H1 (cell line): Measurements from ENCODE around the gene NFIC. TPM values are rescaled to one million over a fixed set of nuclear protein-coding genes. Genes with fewer than 3 reads are reported as not detected.

Source experiments
- ATF3 ChIP-seq: IDR thresholded peaks from 2 replicates; pipeline ENCODE4 v1.6.1; 2011; ENCODE audit warnings: low read depth, mild to moderate bottlenecking, low read length; ENCODE audit not compliant: insufficient read depth
- BACH1 ChIP-seq: IDR thresholded peaks from 2 replicates; pipeline ENCODE4 v1.6.1; 2012; ENCODE audit warnings: low read length, improper control_type of control experiment
- CBX5 ChIP-seq: fragments of 300-800, 300-1000 bp; sonication (generic); IDR thresholded peaks from 2 replicates; pipeline ENCODE4 v1.7.1; 2016; ENCODE audit warnings: antibody characterized with exemption, low read length, low read depth
- CHD2 ChIP-seq: IDR thresholded peaks from 2 replicates; pipeline ENCODE4 v1.6.1; 2012; ENCODE audit warnings: low read length, improper control_type of control experiment
- CTCF ChIP-seq, 3 experiments: IDR thresholded peaks; 1 replicate in 2 of 3; 2 replicates in 1 of 3; pipeline versions ENCODE4 v1.5.1 to v1.6.1; 2011; ENCODE audit warnings: low read length in 3 of 3, mild to moderate bottlenecking in 3 of 3, inconsistent platforms in 2 of 3, low read depth in 1 of 3, moderate library complexity in 1 of 3; ENCODE audit not compliant: insufficient read depth in 1 of 3; ENCODE audit errors: control extremely low read depth in 1 of 3
- EGR1 ChIP-seq: IDR thresholded peaks from 2 replicates; pipeline ENCODE4 v1.6.1; 2011; ENCODE audit warnings: low read depth, low read length, borderline replicate concordance
- EZH2 ChIP-seq: fragments of 200-600 bp; sonication (generic); IDR thresholded peaks from 2 replicates; pipeline ENCODE4 v1.7.1; 2012; ENCODE audit warnings: low read depth, mild to moderate bottlenecking, moderate library complexity, low read length, inconsistent platforms; ENCODE audit not compliant: severe bottlenecking
- GABPA ChIP-seq: IDR thresholded peaks from 2 replicates; pipeline ENCODE4 v1.6.1; 2011; ENCODE audit warnings: mild to moderate bottlenecking, low read length, moderate library complexity, borderline replicate concordance; ENCODE audit not compliant: insufficient read depth
- GTF2F1 ChIP-seq: IDR thresholded peaks from 2 replicates; pipeline ENCODE4 v1.6.1; 2012; ENCODE audit warnings: low read depth, low read length, improper control_type of control experiment, borderline replicate concordance
- KDM4A ChIP-seq: IDR thresholded peaks from one replicate; pipeline ENCODE4 v1.7.1; 2012; ENCODE audit warnings: low read depth, mild to moderate bottlenecking, moderate library complexity, low read length, inconsistent platforms; ENCODE audit not compliant: severe bottlenecking
- NRF1 ChIP-seq: IDR thresholded peaks from 2 replicates; pipeline ENCODE4 v1.6.1; 2011; ENCODE audit warnings: mild to moderate bottlenecking, low read depth, low read length, improper control_type of control experiment
- POU5F1 ChIP-seq: IDR thresholded peaks from 2 replicates; pipeline ENCODE4 v1.6.1; 2011; ENCODE audit warnings: low read depth, mild to moderate bottlenecking, low read length, moderate library complexity
- RAD21 ChIP-seq, 2 experiments: IDR thresholded peaks in 1 of 2; conservative IDR thresholded peaks in 1 of 2; 2 replicates each; pipeline ENCODE4 v1.6.1; 2011; ENCODE audit warnings: low read depth in 2 of 2, low read length in 2 of 2, improper control_type of control experiment in 1 of 2, inconsistent platforms in 1 of 2, mild to moderate bottlenecking in 1 of 2, moderate library complexity in 1 of 2
- RNF2 ChIP-seq: fragments of 200-900, 300-1000 bp; sonication (generic); IDR thresholded peaks from 2 replicates; pipeline ENCODE4 v1.7.1; 2016; ENCODE audit warnings: borderline replicate concordance, low read depth, mild to moderate bottlenecking, antibody characterized with exemption, low read length; ENCODE audit not compliant: poor library complexity, severe bottlenecking; ENCODE audit errors: missing control alignments
- SIN3A ChIP-seq, 2 experiments: IDR thresholded peaks in 1 of 2; conservative IDR thresholded peaks in 1 of 2; 2 replicates each; pipeline ENCODE4 v1.6.1; 2011 to 2012; ENCODE audit warnings: low read length in 2 of 2, improper control_type of control experiment in 1 of 2, low read depth in 1 of 2, mild to moderate bottlenecking in 1 of 2
- SP2 ChIP-seq: IDR thresholded peaks from 2 replicates; pipeline ENCODE4 v1.6.1; 2012; ENCODE audit warnings: mild to moderate bottlenecking, low read length, inconsistent platforms
- SRF ChIP-seq: IDR thresholded peaks from 2 replicates; pipeline ENCODE4 v1.6.1; 2011; ENCODE audit warnings: mild to moderate bottlenecking, low read depth, low read length, moderate library complexity
- TAF7 ChIP-seq: optimal IDR thresholded peaks from 2 replicates; pipeline ENCODE3; 2011; ENCODE audit warnings: low read depth, mild to moderate bottlenecking, inconsistent platforms, low read length, moderate library complexity, borderline replicate concordance
- TBP ChIP-seq: IDR thresholded peaks from 2 replicates; pipeline ENCODE4 v1.6.1; 2011; ENCODE audit warnings: low read depth, low read length, improper control_type of control experiment
- polyA plus RNA-seq, 7 experiments: library from polyadenylated mRNA; depleted of rRNA in 3 of 7; stranded (reverse) in 5 of 7; unstranded in 2 of 7; fragments of >200 nt in 5 of 7; fragments of 200-250 nt in 2 of 7; gene quantifications; 1 replicate in 5 of 7; 2 replicates in 1 of 7; 4 replicates in 1 of 7; pipeline versions ENCODE4 v1.2.1 to v1.2.3, GENCODE V29; 2011 to 2013; ENCODE audit warnings: missing spikeins in 2 of 7, mixed read lengths in 2 of 7
- total RNA-seq: library from RNA; stranded (reverse); fragmentation: NEBNext Ultra II Directional; extraction: Animal tissue kit (Norgen Biotek cat#: 25700); gene quantifications from 2 replicates; pipeline ENCODE4 v1.2.1, GENCODE V29; 2021

NFIC gene
- total and polyA plus RNA-seq, 2 of the 8 experiments (the other 6 are each of a cell fraction or from before 2014, with no cell fraction given), result 0.56 to 3.2 TPM

GRCh38 chr19:3369337-3370213 is 3.2 kb downstream of the NFIC start (continued):
- TF ChIP-seq CHD2, result no peak
- no peak for TF ChIP-seq SIN3A (conservative IDR thresholded peaks at IDR 0.05 in 1 of 2, IDR thresholded peaks at IDR 0.05 in 1 of 2; ENCODE audit: low read depth in 1 of 2, low read length in 2 of 2)
- TF ChIP-seq RNF2, result peak; percentile 64
- no peak for TF ChIP-seq NRF1
- TF ChIP-seq GABPA, result no peak
- no peak for TF ChIP-seq SRF
- TF ChIP-seq GTF2F1, result no peak
- TF ChIP-seq BACH1, result no peak
- TF ChIP-seq ATF3, result no peak
- TF ChIP-seq SP2, result no peak
- TF ChIP-seq KDM4A, result peak; percentile 20
- TF ChIP-seq POU5F1, result no peak
- TF ChIP-seq CBX5, result no peak
- no peak for TF ChIP-seq TBP
- peak; percentile 90 for TF ChIP-seq EZH2
- no peak for TF ChIP-seq EGR1
- no peak for TF ChIP-seq RAD21 (IDR thresholded peaks at IDR 0.05 in 1 of 2, conservative IDR thresholded peaks at IDR 0.05 in 1 of 2; ENCODE audit: low read depth in 2 of 2, low read length in 2 of 2)
- TF ChIP-seq TAF7, result no peak
- TF ChIP-seq CTCF (IDR thresholded peaks at IDR 0.05; ENCODE audit: control extremely low read depth in 1 of 3, insufficient read depth in 1 of 3, low read depth in 1 of 3, low read length in 3 of 3), result peak in 2 of 3 experiments; percentile 14; a peak in 2 of 4 replicates
